ENCODE results near the gene FPR3.

GRCh38 chr19:51811344-51811743 lies 16.4 kb downstream of the FPR3 start:
- TF ChIP-seq ARID3A (IDR thresholded peaks at IDR 0.05; ENCODE audit: borderline replicate concordance, low read depth, low read length) (no peak), ZNF277 (CRISPR knock-in tag; IDR thresholded peaks at IDR 0.05; ENCODE audit: borderline replicate concordance) (no peak), HDAC6 (IDR thresholded peaks at IDR 0.05; ENCODE audit: low read depth, low read length) (no peak)
